HepG2 (cell line): ENCODE measurements around the gene UBAP1. TPM values are rescaled to one million over a fixed set of nuclear protein-coding genes. Genes with fewer than 3 reads are reported as not detected.

Experiments used
- ATAC-seq: fragments of 200-7000 bp; cut with Tn5 transposase; 3 replicates; pipeline ENCODE4 v1.9.1; 2020; ENCODE audit warnings: mild to moderate bottlenecking, moderate library complexity
- BruUV-seq: library from RNA; stranded (reverse); fragments of 400-500 nt; replicated peaks from 2 replicates; lab custom pipeline; 2021; lab: Mats Ljungman, UMichigan
- CTCF ChIA-PET: fragments of 300-600 bp; formaldehyde crosslinking; extraction: SDS; loops from one replicate; lab custom pipeline; 2021; ENCODE audit warnings: low total read pairs, inconsistent platforms, low intra/inter-chr PET ratio; lab: Yijun Ruan, JAX
- POLR2A ChIA-PET: fragments of 350-600 bp; sonication (Branson Sonifier 250); formaldehyde crosslinking; loops from one replicate; lab custom pipeline; 2020; ENCODE audit warnings: antibody characterized with exemption, inconsistent platforms; lab: Yijun Ruan, JAX
- DNase-seq: peaks from one replicate; pipeline ENCODE4 v3.0.0-alpha.2; 2015; ENCODE audit warnings: low spot score
- FAIRE-seq: peaks from 3 replicates; lab custom pipeline; 2011; peaks lifted over from hg19 to GRCh38; lab: Jason Lieb, UNC
- H2AFZ ChIP-seq: one replicate; pipeline ENCODE4 v1.6.1; 2011; ENCODE audit warnings: low read length, inconsistent platforms
- H3K27ac ChIP-seq: fragments of 300-600 bp; 3 replicates; pipeline ENCODE4 v1.8.0; 2011; ENCODE audit warnings: mixed run types, mild to moderate bottlenecking, mixed read lengths, low read length, inconsistent platforms; ENCODE audit not compliant: insufficient read depth; ENCODE audit errors: extremely low read length
- H3K27me3 ChIP-seq, 2 experiments: fragments of 200-600 bp in 1 of 2; 2 replicates in 1 of 2; 3 replicates in 1 of 2; pipeline versions ENCODE4 v1.6.0 to v1.8.0; 2011; ENCODE audit warnings: low read length in 2 of 2, mild to moderate bottlenecking in 2 of 2, moderate library complexity in 2 of 2, inconsistent platforms in 1 of 2; ENCODE audit not compliant: insufficient read depth in 2 of 2, control insufficient read depth in 1 of 2
- H3K36me3 ChIP-seq, 2 experiments: fragments of 200-600 bp in 1 of 2; replicated peaks in 1 of 2; 2 replicates in 1 of 2; 3 replicates in 1 of 2; pipeline versions ENCODE4 v1.5.1 to v1.8.0; 2011; ENCODE audit warnings: low read length in 2 of 2, inconsistent platforms in 1 of 2; ENCODE audit not compliant: insufficient read depth in 2 of 2, control insufficient read depth in 1 of 2
- H3K4me1 ChIP-seq: 2 replicates; pipeline ENCODE4 v1.5.1; 2012; ENCODE audit warnings: low read length, inconsistent platforms; ENCODE audit not compliant: insufficient read depth
- H3K4me2 ChIP-seq: 2 replicates; pipeline ENCODE4 v1.6.0; 2011; ENCODE audit warnings: low read depth, low read length, inconsistent platforms
- H3K4me3 ChIP-seq, 3 experiments: fragments of 200-600 bp in 1 of 3; sonication (generic), shearing (Covaris generic) in 1 of 3; replicated peaks in 1 of 3; 2 replicates each; pipeline ENCODE4 v1.5.1; 2011 to 2016; ENCODE audit warnings: low read length in 3 of 3, inconsistent platforms in 2 of 3, low read depth in 2 of 3, mild to moderate bottlenecking in 2 of 3, control low read depth in 1 of 3, mixed read lengths in 1 of 3; ENCODE audit not compliant: insufficient read depth in 1 of 3
- H3K79me2 ChIP-seq: one replicate; pipeline ENCODE4 v1.6.1; 2011; ENCODE audit warnings: low read length, inconsistent platforms; ENCODE audit not compliant: insufficient read depth
- H3K9ac ChIP-seq: 2 replicates; pipeline ENCODE4 v1.6.0; 2011; ENCODE audit warnings: mild to moderate bottlenecking, low read depth, low read length, inconsistent platforms; ENCODE audit not compliant: insufficient read depth
- H3K9me3 ChIP-seq: 2 replicates; pipeline ENCODE4 v1.5.1; 2012; ENCODE audit warnings: mild to moderate bottlenecking, low read length
- H4K20me1 ChIP-seq: 2 replicates; pipeline ENCODE4 v1.6.0; 2011; ENCODE audit warnings: inconsistent platforms, mild to moderate bottlenecking, low read length, moderate library complexity; ENCODE audit not compliant: insufficient read depth
- ATF1 ChIP-seq: IDR thresholded peaks from 2 replicates; pipeline ENCODE4 v1.6.1; 2016; ENCODE audit warnings: mild to moderate bottlenecking, control low read depth
- ATRX ChIP-seq: sonication (generic); formaldehyde crosslinking; IDR thresholded peaks from 2 replicates; pipeline ENCODE4 v1.4.0; 2020; ENCODE audit warnings: missing genetic modification reagents, borderline replicate concordance
- HHEX ChIP-seq: IDR thresholded peaks from 2 replicates; pipeline ENCODE4 v1.6.1; 2016; ENCODE audit warnings: control low read depth
- KLF16 ChIP-seq, 2 experiments: sonication (generic) in 1 of 2; formaldehyde crosslinking in 1 of 2; IDR thresholded peaks; 2 replicates each; pipeline versions ENCODE4 v1.6.1 to v1.8.0; 2016 to 2023; ENCODE audit warnings: missing genetic modification reagents in 2 of 2, missing compliant biosample characterization in 1 of 2
- MYNN ChIP-seq: sonication (generic); formaldehyde crosslinking; IDR thresholded peaks from 2 replicates; pipeline ENCODE4 v1.4.0; 2020; ENCODE audit warnings: mild to moderate bottlenecking, low read depth, missing genetic modification reagents
- PITX1 ChIP-seq: sonication (generic); formaldehyde crosslinking; IDR thresholded peaks from 2 replicates; pipeline ENCODE4 v1.5.1; 2020; ENCODE audit warnings: mild to moderate bottlenecking, missing genetic modification reagents
- TRIM24 ChIP-seq: sonication (generic); formaldehyde crosslinking; IDR thresholded peaks from 2 replicates; pipeline ENCODE4 v1.8.0; 2022; ENCODE audit warnings: mild to moderate bottlenecking, missing genetic modification reagents
- XRCC5 ChIP-seq: fragments of 200-400 bp; formaldehyde crosslinking; optimal IDR thresholded peaks from 2 replicates; pipeline ENCODE3; 2017; ENCODE audit warnings: mild to moderate bottlenecking, low read length
- ZNF232 ChIP-seq: sonication (generic); formaldehyde crosslinking; IDR thresholded peaks from 2 replicates; pipeline ENCODE4 v1.4.0; 2020; ENCODE audit warnings: missing genetic modification reagents, borderline replicate concordance
- WGBS: methylation state at CpG from one replicate; pipeline ENCODE4 v1.1.6; 2017; ENCODE audit warnings: low lambda C conversion rate; 5-methylcytosine and 5-hydroxymethylcytosine counted together
- in situ Hi-C: cut with HindIII; loops from 2 replicates; pipeline ENCODE4 v1.10.0; 2017; ENCODE audit warnings: low pct_unique_long_range_greater_than_20kb; ENCODE audit not compliant: extremely low pct_ligation_motif_present
- intact Hi-C: fragments of 100-400 bp; cut with micrococcal nuclease; formaldehyde crosslinking; loops from one replicate; pipeline ENCODE4 v1.10.0; 2022; ENCODE audit not compliant: unreplicated experiment
- polyA plus RNA-seq, 8 experiments: library from polyadenylated mRNA; depleted of rRNA in 3 of 8; stranded (reverse) in 7 of 8; unstranded in 1 of 8; fragments of >200 nt; fragmentation: Illumina TruSeq in 4 of 8; extraction: Trizol in 4 of 8; gene quantifications; 2 replicates each; pipeline versions ENCODE4 v1.2.1 to v1.2.3, GENCODE V29; 2011 to 2016; ENCODE audit warnings: low read depth in 4 of 8, missing spikeins in 1 of 8, mixed read lengths in 1 of 8; ENCODE audit not compliant: insufficient read depth in 1 of 8
- total RNA-seq, 5 experiments: library from RNA; depleted of rRNA; stranded (reverse); fragments of >200 nt; fragmentation: Illumina TruSeq; extraction: Trizol; gene quantifications; 2 replicates each; pipeline ENCODE4 v1.2.3, GENCODE V29; 2016; ENCODE audit warnings: low read depth in 1 of 5
- TF ChIP-seq, protein P1 (sequence below): sonication (generic); formaldehyde crosslinking; IDR thresholded peaks from 2 replicates; pipeline ENCODE4 v1.5.0; 2020; ENCODE audit warnings: mild to moderate bottlenecking, low read depth, missing genetic modification reagents, borderline replicate concordance
- TF ChIP-seq, protein P2 (sequence below): IDR thresholded peaks from 2 replicates; pipeline ENCODE4 v1.4.0; 2020; ENCODE audit warnings: mild to moderate bottlenecking, missing genetic modification reagents
- TF ChIP-seq, protein P3 (sequence below): IDR thresholded peaks from 2 replicates; pipeline ENCODE4 v1.6.1; 2012; ENCODE audit warnings: inconsistent platforms
- TF ChIP-seq, protein P4 (sequence below): sonication (generic); formaldehyde crosslinking; IDR thresholded peaks from 2 replicates; pipeline ENCODE4 v1.8.0; 2022; ENCODE audit warnings: missing genetic modification reagents, mild to moderate bottlenecking, borderline replicate concordance
- TF ChIP-seq, protein P5 (sequence below): IDR thresholded peaks from 2 replicates; pipeline ENCODE4 v1.6.1; 2018; ENCODE audit warnings: missing genetic modification reagents, mild to moderate bottlenecking, missing compliant biosample characterization
- TF ChIP-seq, protein P6 (sequence below): sonication (generic); formaldehyde crosslinking; IDR thresholded peaks from 2 replicates; pipeline ENCODE4 v1.4.0; 2020; ENCODE audit warnings: missing genetic modification reagents

UBAP1 gene
- total and polyA plus RNA-seq, 2 of the 13 experiments (the other 11 are each of a cell fraction or from before 2014, with no cell fraction given) = 19.5 to 40.5 TPM

DNA sequence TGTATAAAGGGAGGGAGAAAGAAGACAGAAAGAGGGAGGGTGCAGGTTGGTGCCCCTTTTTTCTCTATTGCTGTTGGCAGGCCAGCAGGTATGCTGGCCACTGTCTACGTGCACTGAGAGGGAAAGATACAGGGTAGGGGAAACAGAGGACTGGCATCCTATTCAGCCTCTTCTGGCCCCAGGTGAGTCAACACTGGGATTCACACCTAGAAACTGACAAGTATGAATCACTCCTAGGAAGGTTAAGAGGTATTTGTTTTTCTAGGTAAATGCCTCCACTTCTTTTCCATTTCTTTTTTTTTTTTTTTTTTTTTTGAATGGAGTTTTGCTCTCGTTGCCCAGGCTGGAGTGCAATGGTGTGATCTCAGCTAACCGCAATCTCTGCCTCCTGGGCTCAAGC lies 2.8 kb upstream of the UBAP1 start:
- POLR2A ChIA-PET = no interaction called here
- intact Hi-C loops = loop anchor here (5.0 kb wide), 2 partner anchors 49 to 76 kb away; partner anchors contain the start of gene DCAF12
- H3K9me3 ChIP-seq = no peaks in the 10 kb centered on the region
- no TSS peak for BruUV-seq
- H2AFZ ChIP-seq = no peak overlapping the region
- H3K79me2 ChIP-seq = peaks cover 25% of the 10 kb centered on the region
- no peak overlapping the region for H3K4me2 ChIP-seq
- FAIRE-seq = no peak
- H3K4me1 ChIP-seq = peaks cover 8% of the 10 kb centered on the region
- no peak overlapping the region for H3K27ac ChIP-seq
- H4K20me1 ChIP-seq = no peaks in the 10 kb centered on the region; the same call in 1 of the 2 replicates
- in situ Hi-C loops = no loop called here
- H3K4me3 ChIP-seq = no peak overlapping the region
- ATAC-seq = no peak
- H3K27me3 ChIP-seq = peaks cover 0 to 3% of the 10 kb centered on the region in 2 experiments; a peak in 1 of 5 replicates
- WGBS = 59% methylated on average over 3 of the region's 3 CpGs
- CTCF ChIA-PET = no interaction called here
- no peaks in the 10 kb centered on the region for H3K36me3 ChIP-seq
- no peak for DNase-seq
- no peak overlapping the region for H3K9ac ChIP-seq
- TF ChIP-seq ZNF232 (no peak), HHEX (CRISPR knock-in tag) (no peak), KLF16 (CRISPR knock-in tag; IDR thresholded peaks at IDR 0.05) (no peak), PITX1 (CRISPR knock-in tag) (no peak), TRIM24 (CRISPR knock-in tag) (no peak), ATRX (no peak), ATF1 (CRISPR knock-in tag) (no peak), XRCC5 (no peak), MYNN (no peak)
- TF ChIP-seq, protein P1, sequence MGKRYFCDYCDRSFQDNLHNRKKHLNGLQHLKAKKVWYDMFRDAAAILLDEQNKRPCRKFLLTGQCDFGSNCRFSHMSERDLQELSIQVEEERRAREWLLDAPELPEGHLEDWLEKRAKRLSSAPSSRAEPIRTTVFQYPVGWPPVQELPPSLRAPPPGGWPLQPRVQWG (CRISPR knock-in tag) = no peak
- TF ChIP-seq, protein P2, sequence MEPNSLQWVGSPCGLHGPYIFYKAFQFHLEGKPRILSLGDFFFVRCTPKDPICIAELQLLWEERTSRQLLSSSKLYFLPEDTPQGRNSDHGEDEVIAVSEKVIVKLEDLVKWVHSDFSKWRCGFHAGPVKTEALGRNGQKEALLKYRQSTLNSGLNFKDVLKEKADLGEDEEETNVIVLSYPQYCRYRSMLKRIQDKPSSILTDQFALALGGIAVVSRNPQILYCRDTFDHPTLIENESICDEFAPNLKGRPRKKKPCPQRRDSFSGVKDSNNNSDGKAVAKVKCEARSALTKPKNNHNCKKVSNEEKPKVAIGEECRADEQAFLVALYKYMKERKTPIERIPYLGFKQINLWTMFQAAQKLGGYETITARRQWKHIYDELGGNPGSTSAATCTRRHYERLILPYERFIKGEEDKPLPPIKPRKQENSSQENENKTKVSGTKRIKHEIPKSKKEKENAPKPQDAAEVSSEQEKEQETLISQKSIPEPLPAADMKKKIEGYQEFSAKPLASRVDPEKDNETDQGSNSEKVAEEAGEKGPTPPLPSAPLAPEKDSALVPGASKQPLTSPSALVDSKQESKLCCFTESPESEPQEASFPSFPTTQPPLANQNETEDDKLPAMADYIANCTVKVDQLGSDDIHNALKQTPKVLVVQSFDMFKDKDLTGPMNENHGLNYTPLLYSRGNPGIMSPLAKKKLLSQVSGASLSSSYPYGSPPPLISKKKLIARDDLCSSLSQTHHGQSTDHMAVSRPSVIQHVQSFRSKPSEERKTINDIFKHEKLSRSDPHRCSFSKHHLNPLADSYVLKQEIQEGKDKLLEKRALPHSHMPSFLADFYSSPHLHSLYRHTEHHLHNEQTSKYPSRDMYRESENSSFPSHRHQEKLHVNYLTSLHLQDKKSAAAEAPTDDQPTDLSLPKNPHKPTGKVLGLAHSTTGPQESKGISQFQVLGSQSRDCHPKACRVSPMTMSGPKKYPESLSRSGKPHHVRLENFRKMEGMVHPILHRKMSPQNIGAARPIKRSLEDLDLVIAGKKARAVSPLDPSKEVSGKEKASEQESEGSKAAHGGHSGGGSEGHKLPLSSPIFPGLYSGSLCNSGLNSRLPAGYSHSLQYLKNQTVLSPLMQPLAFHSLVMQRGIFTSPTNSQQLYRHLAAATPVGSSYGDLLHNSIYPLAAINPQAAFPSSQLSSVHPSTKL (CRISPR knock-in tag) = no peak
- TF ChIP-seq, protein P3, sequence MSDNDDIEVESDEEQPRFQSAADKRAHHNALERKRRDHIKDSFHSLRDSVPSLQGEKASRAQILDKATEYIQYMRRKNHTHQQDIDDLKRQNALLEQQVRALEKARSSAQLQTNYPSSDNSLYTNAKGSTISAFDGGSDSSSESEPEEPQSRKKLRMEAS = no peak
- TF ChIP-seq, protein P4, sequence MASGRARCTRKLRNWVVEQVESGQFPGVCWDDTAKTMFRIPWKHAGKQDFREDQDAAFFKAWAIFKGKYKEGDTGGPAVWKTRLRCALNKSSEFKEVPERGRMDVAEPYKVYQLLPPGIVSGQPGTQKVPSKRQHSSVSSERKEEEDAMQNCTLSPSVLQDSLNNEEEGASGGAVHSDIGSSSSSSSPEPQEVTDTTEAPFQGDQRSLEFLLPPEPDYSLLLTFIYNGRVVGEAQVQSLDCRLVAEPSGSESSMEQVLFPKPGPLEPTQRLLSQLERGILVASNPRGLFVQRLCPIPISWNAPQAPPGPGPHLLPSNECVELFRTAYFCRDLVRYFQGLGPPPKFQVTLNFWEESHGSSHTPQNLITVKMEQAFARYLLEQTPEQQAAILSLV = no peak
- TF ChIP-seq, protein P5, sequence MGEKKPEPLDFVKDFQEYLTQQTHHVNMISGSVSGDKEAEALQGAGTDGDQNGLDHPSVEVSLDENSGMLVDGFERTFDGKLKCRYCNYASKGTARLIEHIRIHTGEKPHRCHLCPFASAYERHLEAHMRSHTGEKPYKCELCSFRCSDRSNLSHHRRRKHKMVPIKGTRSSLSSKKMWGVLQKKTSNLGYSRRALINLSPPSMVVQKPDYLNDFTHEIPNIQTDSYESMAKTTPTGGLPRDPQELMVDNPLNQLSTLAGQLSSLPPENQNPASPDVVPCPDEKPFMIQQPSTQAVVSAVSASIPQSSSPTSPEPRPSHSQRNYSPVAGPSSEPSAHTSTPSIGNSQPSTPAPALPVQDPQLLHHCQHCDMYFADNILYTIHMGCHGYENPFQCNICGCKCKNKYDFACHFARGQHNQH = no peak
- TF ChIP-seq, protein P6, sequence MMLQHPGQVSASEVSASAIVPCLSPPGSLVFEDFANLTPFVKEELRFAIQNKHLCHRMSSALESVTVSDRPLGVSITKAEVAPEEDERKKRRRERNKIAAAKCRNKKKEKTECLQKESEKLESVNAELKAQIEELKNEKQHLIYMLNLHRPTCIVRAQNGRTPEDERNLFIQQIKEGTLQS (CRISPR knock-in tag) = no peak
